ENCODE results near the gene CALR.
"Not testable (repeated sequence)": the region's sequence is repeated elsewhere in the genome, so short reads cannot be mapped to it uniquely, and the experiment has no call there.

The CALR gene

GRCh38 chr19:12937927-12938778 is at the start of gene CALR:
Gene CALR, plus strand, starts transcription at chr19:12938609. Its CDS starts 71 bp downstream, at chr19:12938680.
- peak; percentile 99 for DNase-seq (ENCODE audit: low spot score)

GRCh38 chr19:12890299-12890786 is 48.1 kb upstream of the CALR start:
- DNase-seq (ENCODE audit: low spot score), result not testable (repeated sequence)

- peak; percentile 95 for DNase-seq (ENCODE audit: low spot score)
Measured at GRCh38 chr19:12890787-12891552, 47.4 kb upstream of the CALR start, which contains the start of gene GCDH. Gene GCDH, plus strand, starts transcription at chr19:12891160. Its CDS starts 145 bp downstream, at chr19:12891305.

DNA sequence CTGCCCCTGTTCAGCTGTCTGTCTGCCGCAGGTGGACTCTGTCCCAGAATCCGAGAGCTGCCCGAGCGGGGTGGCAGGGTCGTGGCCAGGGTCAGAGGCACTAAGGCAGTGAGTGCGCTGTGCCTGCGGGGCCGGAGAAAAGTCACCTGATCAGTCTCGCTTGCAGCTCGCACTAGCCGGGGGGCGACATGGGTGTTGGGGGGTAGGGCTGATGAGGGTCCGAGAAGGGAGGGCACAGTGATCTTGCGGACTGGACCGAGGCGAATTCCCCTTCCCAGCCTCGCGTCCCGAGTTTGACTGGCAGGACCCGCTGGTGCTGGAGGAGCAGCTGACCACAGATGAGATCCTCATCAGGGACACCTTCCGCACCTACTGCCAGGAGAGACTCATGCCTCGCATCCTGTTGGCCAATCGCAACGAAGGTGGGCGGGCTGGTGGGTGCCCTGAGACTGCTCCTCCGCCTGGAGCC is 46.8 kb upstream of the CALR start:
- DNase-seq (ENCODE audit: low spot score), result no peak

DNA sequence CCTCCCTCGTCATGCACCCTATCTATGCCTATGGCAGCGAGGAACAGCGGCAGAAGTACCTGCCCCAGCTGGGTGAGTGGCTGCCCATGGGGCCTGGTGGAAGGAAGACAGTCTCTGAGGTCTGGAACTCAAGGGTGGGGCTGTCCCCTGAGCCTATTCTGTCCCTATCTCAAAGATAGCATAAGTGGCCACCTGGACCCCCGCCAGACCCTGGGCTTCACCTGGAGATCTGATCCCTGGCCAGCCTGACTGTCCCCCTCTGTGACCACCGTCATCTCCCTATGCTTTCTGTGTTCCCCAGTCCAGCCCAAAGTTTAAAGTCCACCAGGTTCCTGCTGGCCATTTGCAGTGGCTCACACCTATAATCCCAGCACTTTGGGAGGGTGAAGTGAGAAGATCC is 44.8 kb upstream of the CALR start:
- DNase-seq (ENCODE audit: low spot score), result no peak

DNA sequence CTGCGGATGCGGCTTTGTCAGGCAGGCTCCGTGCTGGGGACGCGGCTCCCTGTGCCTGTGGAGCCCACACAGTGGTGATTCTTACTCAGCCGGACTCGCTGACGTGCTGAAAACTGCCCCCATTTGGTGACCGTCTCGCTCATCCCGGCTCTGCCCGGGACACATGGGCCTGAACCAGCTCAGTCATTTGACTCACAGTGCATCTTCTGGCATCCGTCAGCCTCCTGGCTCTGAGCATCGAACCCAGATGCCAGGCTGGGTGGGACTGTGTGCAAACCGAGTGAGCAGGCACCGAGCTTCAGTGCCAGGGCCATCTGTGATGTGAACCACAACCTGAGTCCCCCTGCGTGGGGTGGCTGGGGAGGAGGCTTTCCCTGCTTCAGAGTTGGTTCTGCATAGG is 41.9 kb upstream of the CALR start:
- DNase-seq (ENCODE audit: low spot score), result no peak

DNA sequence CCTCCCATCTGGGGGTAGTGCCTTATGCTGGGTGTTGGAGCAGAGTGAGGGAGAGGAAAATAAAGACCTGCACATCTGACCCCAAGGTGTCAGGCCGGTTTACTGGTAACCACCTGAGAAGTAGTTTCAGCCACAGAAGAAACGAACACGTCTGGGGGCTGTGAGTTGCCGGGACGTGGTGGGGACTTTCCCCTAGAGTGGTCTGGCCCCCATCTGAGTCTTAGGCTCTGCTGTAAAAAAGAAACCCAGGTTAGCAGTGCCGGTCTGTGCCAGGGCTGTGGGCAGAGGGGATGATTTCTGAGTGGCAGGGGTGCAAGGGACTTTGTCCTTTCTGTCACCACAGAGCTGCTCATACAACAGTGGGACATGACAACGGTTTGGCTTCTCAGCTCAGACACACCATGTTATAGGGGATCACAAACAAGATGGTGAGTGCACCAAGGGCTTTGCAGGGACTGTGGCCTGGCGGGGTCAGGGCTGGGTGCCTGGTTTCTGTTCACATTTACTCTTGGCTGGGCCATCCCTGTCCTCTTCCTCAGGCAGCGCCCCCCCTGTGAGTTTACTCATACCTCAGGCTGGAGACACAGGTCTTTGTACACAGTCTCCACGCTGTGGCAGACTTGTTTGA is 38.4 kb upstream of the CALR start:
- DNase-seq (ENCODE audit: low spot score), result no peak

- DNase-seq (ENCODE audit: low spot score), result no peak
Measured at GRCh38 chr19:12907166-12907565, 31.2 kb upstream of the CALR start.

DNA sequence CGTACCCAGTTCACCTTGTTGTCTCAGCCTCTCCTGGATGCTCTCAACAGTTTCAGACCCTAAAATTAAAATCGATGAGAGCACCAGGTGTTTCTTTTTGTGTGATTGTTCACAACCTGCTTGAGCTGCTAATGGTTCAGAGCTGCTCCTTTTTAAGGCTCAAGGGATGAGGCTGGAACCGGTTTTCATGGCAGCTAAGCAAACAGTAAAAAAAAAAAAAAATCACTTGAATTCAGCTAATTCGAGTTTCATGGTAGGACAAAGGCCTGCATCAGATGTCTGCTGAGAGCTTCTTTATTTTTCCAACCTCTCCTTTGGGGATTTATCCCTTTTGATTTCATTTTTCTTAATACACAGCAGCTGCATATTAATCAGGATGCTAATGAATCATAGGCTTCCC is 25.8 kb upstream of the CALR start:
- DNase-seq (ENCODE audit: low spot score), result no peak

DNA sequence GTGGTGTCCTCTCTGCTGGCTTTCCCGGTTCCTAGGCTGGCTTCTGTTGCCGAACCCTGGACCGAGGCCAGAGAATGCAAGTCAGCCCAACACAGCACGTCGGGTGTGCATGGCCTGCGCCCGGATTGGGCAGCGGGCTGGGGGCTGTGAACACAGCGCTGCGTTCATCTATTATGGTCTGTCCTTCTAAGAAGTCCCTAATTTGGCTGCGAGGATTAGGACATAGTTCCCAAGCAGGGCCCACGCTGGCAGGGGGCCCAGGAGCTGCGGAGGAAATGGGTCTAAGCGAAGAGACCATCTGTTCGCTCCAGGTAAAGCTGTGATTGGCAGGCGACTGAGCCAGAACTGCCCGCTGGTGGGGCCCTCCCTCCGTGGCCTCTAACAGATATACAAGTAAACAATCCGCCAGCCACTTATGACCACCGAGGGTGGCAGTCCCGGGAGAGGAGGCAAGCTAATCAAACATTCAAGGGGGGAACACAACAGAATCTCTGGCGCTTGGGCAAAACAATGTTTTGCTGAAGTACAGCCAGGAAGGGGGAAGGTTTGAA is 25.3 kb upstream of the CALR start:
- peak; percentile 82 for DNase-seq (ENCODE audit: low spot score)

DNA sequence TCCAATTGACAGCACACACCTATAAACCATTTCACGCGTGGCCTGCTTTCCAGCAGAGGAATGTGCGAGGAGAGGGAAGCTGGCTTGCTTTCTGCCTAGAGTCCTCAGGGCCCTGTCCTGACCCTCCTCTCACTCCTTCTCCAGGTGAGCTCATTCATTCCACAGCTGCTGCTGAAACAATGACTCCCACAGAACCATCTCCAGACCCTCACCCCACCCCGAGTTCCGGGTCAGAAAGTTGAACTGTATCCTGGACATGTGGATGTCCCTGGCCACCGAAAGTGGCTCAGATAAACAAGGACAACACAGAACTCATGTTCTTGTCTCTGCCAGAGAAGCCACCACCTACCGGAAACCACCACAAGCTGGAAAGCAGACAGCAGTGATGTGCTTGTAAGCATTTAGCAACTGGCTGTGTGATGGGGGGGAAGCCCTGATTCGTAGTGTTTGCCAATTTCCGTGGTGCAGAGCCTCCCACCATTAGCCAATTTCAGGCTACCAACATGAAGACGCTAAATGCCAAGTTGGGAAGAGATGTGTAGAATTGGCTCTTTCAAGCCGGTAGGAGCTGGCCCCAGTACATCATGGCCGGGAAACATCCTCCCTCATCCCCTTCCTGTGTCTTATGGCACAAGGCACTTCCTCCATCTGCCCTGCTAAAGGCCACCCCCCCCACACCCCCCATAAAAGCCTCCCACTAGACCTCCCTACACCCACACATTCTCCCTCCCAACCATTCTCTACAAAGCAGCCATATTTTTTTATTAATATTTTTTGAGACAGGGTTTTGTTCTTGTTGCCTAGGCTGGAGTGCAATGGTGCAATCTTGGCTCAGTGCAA is 24.3 kb upstream of the CALR start:
- DNase-seq (ENCODE audit: low spot score), result no peak

DNA sequence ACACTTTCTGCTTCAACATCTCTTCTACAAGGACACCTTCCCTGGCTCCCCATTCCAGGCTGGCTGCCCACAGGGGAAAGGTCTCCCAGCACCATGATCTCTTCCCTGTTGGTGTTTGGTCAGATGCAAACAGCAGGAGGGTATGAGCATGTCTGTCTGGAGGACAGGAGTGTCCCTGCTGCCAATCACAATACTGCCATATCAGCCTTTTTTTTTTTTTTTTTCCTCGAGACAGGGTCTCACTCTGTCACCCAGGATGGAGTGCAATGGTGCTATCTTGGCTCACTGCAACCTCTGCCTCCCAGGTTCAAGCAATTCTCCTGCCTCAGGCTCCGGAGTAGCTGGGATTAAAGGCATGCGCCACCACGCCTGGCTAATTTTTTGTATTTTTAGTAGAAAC is 22.5 kb upstream of the CALR start:
- not testable (repeated sequence) for DNase-seq (ENCODE audit: low spot score)

GRCh38 chr19:12918253-12918652 is 20.2 kb upstream of the CALR start:
- DNase-seq (ENCODE audit: low spot score), result no peak

DNA sequence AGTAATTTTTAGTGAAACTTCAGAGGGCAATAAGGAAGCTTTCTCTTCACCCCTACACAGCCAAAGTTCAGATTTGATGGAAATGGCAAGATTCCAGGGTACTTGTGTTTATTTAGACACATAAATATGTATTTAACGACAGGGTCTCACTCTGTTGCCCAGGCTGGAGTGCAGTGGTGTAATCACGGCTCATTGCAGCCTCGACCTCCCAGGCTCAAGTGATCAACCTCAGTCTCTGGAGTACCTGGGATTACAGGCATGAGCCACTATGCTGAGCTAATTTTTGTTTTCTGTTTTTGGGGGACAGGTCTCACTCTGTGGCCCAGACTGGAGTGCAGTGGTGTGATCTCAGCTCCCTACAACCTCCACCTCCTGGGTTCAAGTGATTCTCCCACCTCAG is 17.4 kb upstream of the CALR start:
- no peak for DNase-seq (ENCODE audit: low spot score)

- no peak for DNase-seq (ENCODE audit: low spot score)
Measured at GRCh38 chr19:12922959-12923358, 15.4 kb upstream of the CALR start.

GRCh38 chr19:12924621-12925310 is 13.6 kb upstream of the CALR start:
- no peak for DNase-seq (ENCODE audit: low spot score)

GRCh38 chr19:12930002-12930645 is 8.3 kb upstream of the CALR start:
- no peak for DNase-seq (ENCODE audit: low spot score)

GRCh38 chr19:12932392-12933286 is 5.8 kb upstream of the CALR start:
- DNase-seq (ENCODE audit: low spot score), result no peak
